Endodermal cell (in vitro differentiated cells): ENCODE data around the gene NDEL1. TPM values are rescaled to one million over a fixed set of nuclear protein-coding genes. Genes with fewer than 3 reads are reported as not detected.
A peak's percentile ranks its signal among the peaks of the same experiment; 100 is the strongest.

ENCODE experiments used
- DNase-seq: peaks from one replicate; pipeline ENCODE4 v3.0.0-alpha.2; 2017
- H3K27ac ChIP-seq: 2 replicates; pipeline ENCODE4 v1.5.1; 2013; ENCODE audit warnings: mild to moderate bottlenecking, low read depth, low read length, moderate library complexity
- H3K27me3 ChIP-seq: 2 replicates; pipeline ENCODE4 v1.6.1; 2013; ENCODE audit warnings: mild to moderate bottlenecking, low read length, moderate library complexity; ENCODE audit not compliant: insufficient read depth, control insufficient read depth, poor library complexity, severe bottlenecking
- H3K36me3 ChIP-seq: 2 replicates; pipeline ENCODE4 v1.7.0; 2013; ENCODE audit warnings: mild to moderate bottlenecking, low read length, moderate library complexity; ENCODE audit not compliant: control insufficient read depth, insufficient read depth
- H3K4me1 ChIP-seq: one replicate; pipeline ENCODE4 v1.7.0; 2013; ENCODE audit warnings: low read length; ENCODE audit not compliant: control insufficient read depth, insufficient read depth
- H3K4me3 ChIP-seq: 2 replicates; pipeline ENCODE4 v1.5.1; 2013; ENCODE audit warnings: mild to moderate bottlenecking, low read length, moderate library complexity
- H3K9ac ChIP-seq: 2 replicates; pipeline ENCODE4 v1.6.1; 2013; ENCODE audit warnings: mild to moderate bottlenecking, low read length, moderate library complexity; ENCODE audit not compliant: poor library complexity, severe bottlenecking; ENCODE audit errors: extremely low read depth
- H3K9me3 ChIP-seq: 2 replicates; pipeline ENCODE4 v1.6.1; 2013; ENCODE audit warnings: mild to moderate bottlenecking, low read length, moderate library complexity; ENCODE audit not compliant: control insufficient read depth
- H3K27ac Mint-ChIP-seq: 2 replicates; pipeline ENCODE4 v1.8.0; 2020; ENCODE audit warnings: mixed read lengths
- H3K27me3 Mint-ChIP-seq: 2 replicates; pipeline ENCODE4 v1.8.0; 2021; ENCODE audit warnings: mild to moderate bottlenecking, mixed read lengths; ENCODE audit not compliant: insufficient read depth
- H3K36me3 Mint-ChIP-seq: 2 replicates; pipeline ENCODE4 v1.8.0; 2020; ENCODE audit warnings: low read depth, mixed read lengths
- H3K4me1 Mint-ChIP-seq: 2 replicates; pipeline ENCODE4 v1.8.0; 2020; ENCODE audit warnings: mixed read lengths
- H3K4me3 Mint-ChIP-seq: 2 replicates; pipeline ENCODE4 v1.8.0; 2020; ENCODE audit warnings: mild to moderate bottlenecking, moderate library complexity, mixed read lengths
- H3K9me3 Mint-ChIP-seq: 2 replicates; pipeline ENCODE4 v1.8.0; 2020; ENCODE audit warnings: mild to moderate bottlenecking, mixed read lengths
- WGBS, 2 experiments: methylation state at CpG; one replicate each; pipeline versions ENCODE4 v1.1.5 to v1.1.7; 2013; ENCODE audit warnings: missing lambda C conversion rate in 2 of 2, mixed read lengths in 1 of 2; ENCODE audit not compliant: insufficient coverage in 1 of 2, insufficient read length in 1 of 2; 5-methylcytosine and 5-hydroxymethylcytosine counted together
- total RNA-seq, 2 donors: library from RNA; stranded (reverse); fragmentation: NEBNext Ultra II Directional in 1 of 2; extraction: Animal tissue kit (Norgen Biotek cat#: 25700) in 1 of 2; gene quantifications; 2 replicates in 1 of 2; 3 replicates in 1 of 2; pipeline ENCODE4 v1.2.1, GENCODE V29; 2021
- TF ChIP-seq, protein P1 (sequence below): fragments of 200-600 bp; sonication (generic); conservative IDR thresholded peaks from 2 replicates; pipeline ENCODE4 v1.5.0; 2021; ENCODE audit warnings: antibody characterized with exemption, mild to moderate bottlenecking

NDEL1 gene
- total RNA-seq, 2 donors from 2014 or later: 60.4 to 61.2 TPM

DNA sequence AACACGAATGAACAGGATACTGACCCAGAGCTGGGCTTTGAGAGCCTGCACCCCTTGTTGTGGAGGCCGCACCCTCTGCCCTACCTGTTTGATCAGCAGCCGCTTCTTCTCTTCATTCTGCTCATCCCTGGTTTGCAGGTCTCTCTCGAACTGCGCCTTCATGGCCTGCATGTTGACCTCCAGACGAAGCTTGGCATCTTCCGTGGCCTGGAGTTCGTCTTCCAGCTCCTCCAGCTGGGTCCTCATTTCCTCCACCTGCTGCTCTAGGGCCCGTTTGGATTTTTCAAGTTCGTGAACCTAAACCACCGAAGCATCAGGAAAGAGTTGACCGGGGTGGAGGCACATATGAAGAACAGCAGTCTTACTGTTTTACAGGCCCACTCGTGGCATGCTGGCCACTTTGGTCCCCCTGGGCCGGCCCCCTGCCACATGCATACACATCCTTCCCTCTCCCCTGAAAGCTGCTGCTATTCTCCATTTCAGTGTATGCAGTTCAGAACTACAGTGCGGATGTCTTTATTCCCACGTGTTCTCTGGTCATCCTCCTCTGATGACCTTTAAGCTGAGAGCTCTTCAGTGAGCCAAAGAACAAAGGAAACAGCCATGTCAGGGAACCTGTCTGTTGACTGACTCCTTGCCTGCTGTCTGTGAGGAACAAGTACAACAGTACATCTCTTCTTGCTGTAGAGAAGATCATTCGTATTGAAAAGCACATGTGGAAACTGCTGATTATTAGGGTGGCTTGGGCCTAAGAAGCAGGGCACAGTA lies 54.8 kb downstream of the NDEL1 start:
- Mint-ChIP-seq H3K4me3 (no peak overlapping the region), H3K27me3 (no peaks in the 10 kb centered on the region), H3K4me1 (no peaks in the 10 kb centered on the region), H3K9me3 (no peaks in the 10 kb centered on the region), H3K36me3 (peaks cover 92% of the 10 kb centered on the region), H3K27ac (peak overlapping the region; percentile 24)
- Histone ChIP-seq H3K9ac (no peak overlapping the region), H3K27me3 (no peaks in the 10 kb centered on the region), H3K4me1 (no peaks in the 10 kb centered on the region), H3K27ac (no peak overlapping the region), H3K9me3 (peaks cover 7% of the 10 kb centered on the region), H3K36me3 (peaks cover 98% of the 10 kb centered on the region), H3K4me3 (no peak overlapping the region)
- TF ChIP-seq, protein P1, sequence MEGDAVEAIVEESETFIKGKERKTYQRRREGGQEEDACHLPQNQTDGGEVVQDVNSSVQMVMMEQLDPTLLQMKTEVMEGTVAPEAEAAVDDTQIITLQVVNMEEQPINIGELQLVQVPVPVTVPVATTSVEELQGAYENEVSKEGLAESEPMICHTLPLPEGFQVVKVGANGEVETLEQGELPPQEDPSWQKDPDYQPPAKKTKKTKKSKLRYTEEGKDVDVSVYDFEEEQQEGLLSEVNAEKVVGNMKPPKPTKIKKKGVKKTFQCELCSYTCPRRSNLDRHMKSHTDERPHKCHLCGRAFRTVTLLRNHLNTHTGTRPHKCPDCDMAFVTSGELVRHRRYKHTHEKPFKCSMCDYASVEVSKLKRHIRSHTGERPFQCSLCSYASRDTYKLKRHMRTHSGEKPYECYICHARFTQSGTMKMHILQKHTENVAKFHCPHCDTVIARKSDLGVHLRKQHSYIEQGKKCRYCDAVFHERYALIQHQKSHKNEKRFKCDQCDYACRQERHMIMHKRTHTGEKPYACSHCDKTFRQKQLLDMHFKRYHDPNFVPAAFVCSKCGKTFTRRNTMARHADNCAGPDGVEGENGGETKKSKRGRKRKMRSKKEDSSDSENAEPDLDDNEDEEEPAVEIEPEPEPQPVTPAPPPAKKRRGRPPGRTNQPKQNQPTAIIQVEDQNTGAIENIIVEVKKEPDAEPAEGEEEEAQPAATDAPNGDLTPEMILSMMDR: no peak
- DNase-seq: no peak
- WGBS, 2 experiments: 94% methylated on average over 17 of the region's 17 CpGs

DNA sequence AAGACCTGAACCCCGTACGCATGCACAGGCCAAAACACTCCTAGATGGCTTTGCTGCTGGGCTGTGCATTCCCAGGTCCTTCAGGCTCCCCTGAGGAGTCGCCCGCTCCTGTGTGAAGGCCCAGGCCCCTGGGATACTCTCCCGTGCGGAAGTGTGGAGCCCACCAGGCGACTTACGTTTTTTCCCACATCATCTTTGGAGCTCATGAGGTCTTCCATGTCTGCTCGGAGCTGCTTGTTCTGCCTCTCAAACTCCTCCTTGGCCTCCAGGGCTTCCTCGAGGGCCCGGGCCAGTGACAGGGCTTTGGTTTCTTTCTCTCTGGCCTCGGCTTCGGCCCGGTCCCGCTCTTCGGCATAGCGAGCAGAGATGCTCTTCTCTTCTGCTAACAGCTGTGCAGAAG lies 56.4 kb downstream of the NDEL1 start:
- Histone ChIP-seq H3K36me3 (peaks cover 100% of the 10 kb centered on the region), H3K9ac (no peak overlapping the region), H3K9me3 (no peaks in the 10 kb centered on the region), H3K4me1 (no peaks in the 10 kb centered on the region), H3K4me3 (no peak overlapping the region), H3K27me3 (no peaks in the 10 kb centered on the region), H3K27ac (no peak overlapping the region)
- H3K4me3 Mint-ChIP-seq: no peak overlapping the region
- no peaks in the 10 kb centered on the region for H3K9me3 Mint-ChIP-seq
- no peak overlapping the region for H3K27ac Mint-ChIP-seq
- no peaks in the 10 kb centered on the region for H3K4me1 Mint-ChIP-seq
- 96 to 98% methylated on average over 10 to 17 of the region's 17 CpGs for WGBS, 2 experiments
- no peak for DNase-seq
- no peaks in the 10 kb centered on the region for H3K27me3 Mint-ChIP-seq
- peaks cover 93% of the 10 kb centered on the region for H3K36me3 Mint-ChIP-seq
- TF ChIP-seq, protein P1: no peak

DNA sequence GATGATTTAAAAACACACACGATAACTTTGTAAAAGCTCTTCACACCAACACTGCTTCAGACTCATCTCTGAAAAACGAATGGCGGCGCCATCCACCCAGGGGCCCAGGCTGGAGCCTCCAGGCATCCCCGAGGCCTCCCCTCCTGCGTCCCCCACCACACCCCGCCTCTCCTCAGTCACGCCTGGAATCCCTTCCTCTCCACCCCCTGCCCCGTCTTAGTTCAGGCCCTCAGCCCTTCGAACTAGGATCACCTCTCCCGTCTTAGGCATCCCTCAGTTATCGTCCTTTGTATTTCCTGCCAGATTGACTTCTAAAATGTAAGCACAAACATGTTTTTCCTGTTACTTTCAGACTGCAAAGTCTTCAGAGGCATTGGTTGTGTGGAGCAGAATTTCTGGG lies 58.3 kb downstream of the NDEL1 start:
- Mint-ChIP-seq H3K27ac (peak overlapping the region; percentile 69), H3K9me3 (no peaks in the 10 kb centered on the region), H3K4me3 (no peak overlapping the region), H3K36me3 (peaks cover 87% of the 10 kb centered on the region), H3K27me3 (no peaks in the 10 kb centered on the region), H3K4me1 (no peaks in the 10 kb centered on the region)
- Histone ChIP-seq H3K27me3 (no peaks in the 10 kb centered on the region), H3K36me3 (peaks cover 97% of the 10 kb centered on the region), H3K27ac (no peak overlapping the region), H3K9ac (no peak overlapping the region), H3K4me1 (no peaks in the 10 kb centered on the region), H3K4me3 (no peak overlapping the region), H3K9me3 (no peaks in the 10 kb centered on the region)
- no peak for DNase-seq
- TF ChIP-seq, protein P1: no peak
- 92 to 96% methylated on average over 11 to 12 of the region's 12 CpGs for WGBS, 2 experiments
